IPS DF 4.7 (cell line): ENCODE data around the gene CPNE1.
A peak's percentile ranks its signal among the peaks of the same experiment; 100 is the strongest.
"Not testable (repeated sequence)": the region's sequence is repeated elsewhere in the genome, so short reads cannot be mapped to it uniquely, and the experiment has no call there.

ENCODE experiments used
- DNase-seq: peaks from one replicate; pipeline ENCODE4 v3.0.0-alpha.2; 2013; ENCODE audit warnings: low spot score; ENCODE audit errors: extremely low read depth

The CPNE1 gene

DNA sequence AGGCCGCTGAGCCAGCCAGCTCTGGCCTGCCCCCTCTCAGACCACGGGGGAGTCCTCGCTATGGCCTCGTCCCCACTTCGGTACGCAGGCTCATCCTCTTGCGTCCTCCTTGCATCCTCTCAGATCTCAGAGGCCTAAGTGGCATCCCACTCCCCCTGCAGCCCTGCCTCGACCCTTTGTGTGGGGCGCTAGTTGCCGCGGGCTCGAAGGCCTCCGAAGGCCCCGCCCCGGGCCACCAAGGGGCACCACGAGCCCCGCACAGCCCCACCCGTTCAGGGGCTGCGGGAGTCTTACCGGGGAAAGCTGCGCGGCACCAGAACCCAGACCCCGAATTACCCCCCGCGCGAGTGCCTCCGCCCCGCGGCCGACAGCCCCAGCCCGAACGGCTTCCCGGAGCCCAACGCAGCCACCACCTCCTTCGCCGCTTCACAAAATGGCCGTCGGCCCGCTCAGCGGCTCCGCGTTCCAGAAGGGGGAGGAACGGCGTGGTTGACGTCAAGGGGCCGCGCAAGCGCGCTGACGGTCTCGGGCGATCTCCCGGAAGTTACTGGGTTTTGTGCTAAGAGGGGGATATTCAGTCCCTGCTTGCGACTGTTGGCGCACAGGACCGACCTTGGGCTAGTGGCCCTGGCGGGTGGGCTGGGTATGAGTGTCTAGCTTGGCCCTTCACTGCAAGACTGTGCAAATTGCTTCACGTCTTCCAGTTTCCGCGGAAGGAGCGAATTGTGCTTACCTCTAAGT lies at the start of gene CPNE1, which contains the start of gene RBM12:
CPNE1 (minus strand) TSS at position 435 of the 741 bp plus-strand sequence. CDS start 31,977 bp downstream, outside the sequence.
RBM12 (minus strand) TSS at position 435 of the 741 bp plus-strand sequence. CDS start 9,578 bp downstream, outside the sequence.
- DNase-seq, result peak; percentile 86

DNA sequence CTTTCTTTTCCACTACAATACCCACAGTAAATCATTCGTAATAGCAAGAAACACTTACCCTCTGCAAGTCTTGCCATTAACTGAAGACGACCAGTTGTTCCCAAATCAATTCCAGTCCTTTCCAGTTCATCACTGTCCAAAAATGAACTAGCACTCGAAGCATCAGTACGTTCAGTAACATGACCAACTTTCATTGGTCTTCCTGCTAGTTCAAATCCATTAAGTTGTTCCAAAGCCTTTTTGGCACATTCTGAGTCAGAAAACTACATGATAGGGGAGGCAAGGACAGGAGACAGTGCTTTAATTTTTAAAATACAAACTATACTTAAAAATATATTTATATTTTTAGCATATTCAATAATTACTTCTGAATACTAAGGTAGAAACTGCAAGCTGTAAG lies 49.4 kb upstream of the CPNE1 start:
- DNase-seq, result no peak

DNA sequence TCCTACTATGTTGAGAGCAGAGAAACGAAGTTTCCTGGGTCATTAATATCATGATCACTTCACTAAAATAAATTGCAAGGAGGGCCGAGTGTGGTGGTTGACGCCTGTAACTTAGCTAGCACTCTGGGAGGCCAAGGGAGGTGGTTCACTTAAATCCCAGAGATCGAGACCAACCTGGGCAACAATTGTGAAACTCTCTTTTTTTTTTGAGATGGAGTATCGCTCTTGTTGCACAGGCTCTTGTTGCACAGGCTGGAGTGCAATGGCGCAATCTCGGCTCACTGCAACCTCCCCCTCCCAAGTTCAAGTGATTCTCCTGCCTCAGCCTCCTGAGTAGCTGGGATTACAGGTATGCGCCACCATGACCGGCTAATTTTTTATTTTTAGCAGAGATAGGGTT lies 48.4 kb upstream of the CPNE1 start:
- not testable (repeated sequence) for DNase-seq

DNA sequence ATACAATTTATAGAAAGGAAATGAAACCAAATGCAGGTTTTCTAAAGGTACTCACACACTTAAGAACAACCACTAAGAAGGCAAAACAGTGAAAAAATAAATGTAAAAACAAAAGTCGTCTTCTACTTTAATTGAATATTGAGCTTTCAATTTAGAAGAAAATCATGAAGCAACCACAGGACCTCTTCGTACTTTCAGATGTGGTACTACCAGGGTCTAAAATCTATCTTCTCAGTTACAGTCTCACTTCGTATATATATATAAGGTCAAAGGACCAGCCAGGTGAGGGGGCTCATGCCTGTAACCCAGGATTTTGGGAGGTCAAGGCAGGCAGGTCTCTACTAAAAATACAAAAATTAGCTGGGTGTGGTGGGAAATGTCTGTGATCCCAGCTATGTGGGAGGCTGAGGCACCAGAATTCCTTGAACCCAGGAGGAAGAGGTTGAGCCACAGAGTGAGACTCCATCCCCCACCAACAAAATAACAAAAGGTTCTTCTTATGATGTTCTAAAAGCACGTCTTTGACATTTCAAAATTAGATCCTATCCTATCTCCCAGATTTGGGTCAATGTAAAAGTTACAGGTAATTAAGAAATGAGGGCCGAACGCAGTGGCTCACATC lies 47.0 kb upstream of the CPNE1 start:
- no peak for DNase-seq

DNA sequence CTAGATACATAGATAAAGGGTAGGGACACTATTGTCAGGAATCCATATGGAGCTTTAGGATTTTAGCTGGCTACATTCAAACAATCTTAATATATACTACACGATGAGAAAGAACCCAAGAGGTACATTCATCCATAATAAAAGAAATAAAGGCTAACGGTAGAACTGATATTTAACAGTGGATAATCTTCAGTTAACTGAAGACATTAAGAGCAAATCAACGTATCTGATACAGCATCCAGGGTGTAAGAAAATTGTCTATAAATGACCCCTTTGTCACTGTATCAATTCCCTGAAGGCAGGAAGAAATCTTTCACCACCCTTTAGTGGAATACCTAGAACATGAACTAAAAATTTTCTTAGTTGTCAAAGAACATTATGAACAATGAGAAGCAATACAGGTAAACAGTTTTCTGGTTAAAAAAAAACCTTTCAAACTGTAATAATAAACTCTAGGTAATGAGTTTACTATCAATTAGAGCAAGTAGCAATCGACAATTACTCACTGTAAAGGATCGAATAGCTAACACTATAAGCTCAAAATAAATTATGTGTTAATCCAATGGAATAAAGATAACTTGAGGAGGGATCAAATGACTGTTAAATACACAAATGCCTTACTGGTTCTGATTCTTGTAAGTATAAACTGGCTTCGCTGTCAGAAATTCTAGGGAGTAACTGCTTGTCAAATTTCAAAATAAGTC lies 46.3 kb upstream of the CPNE1 start:
- no peak for DNase-seq

DNA sequence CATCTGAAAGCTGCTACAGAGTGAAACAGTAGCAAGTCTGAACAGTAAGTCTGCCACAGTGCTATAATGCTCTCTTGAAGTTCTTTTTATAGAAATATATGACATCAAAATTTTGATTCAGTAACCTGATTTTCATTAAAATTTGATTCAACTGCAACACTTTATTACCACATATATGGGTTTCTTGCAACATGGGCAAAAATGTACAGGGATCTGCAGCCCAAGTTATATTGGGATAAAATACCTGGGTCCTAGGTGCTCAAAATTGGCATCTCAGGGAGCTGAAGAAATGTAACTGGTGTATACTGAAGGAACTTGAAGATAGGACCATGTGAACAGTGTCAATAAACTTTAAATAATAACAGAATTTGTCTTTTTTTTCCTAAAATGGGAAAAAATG lies 45.3 kb upstream of the CPNE1 start:
- no peak for DNase-seq

DNA sequence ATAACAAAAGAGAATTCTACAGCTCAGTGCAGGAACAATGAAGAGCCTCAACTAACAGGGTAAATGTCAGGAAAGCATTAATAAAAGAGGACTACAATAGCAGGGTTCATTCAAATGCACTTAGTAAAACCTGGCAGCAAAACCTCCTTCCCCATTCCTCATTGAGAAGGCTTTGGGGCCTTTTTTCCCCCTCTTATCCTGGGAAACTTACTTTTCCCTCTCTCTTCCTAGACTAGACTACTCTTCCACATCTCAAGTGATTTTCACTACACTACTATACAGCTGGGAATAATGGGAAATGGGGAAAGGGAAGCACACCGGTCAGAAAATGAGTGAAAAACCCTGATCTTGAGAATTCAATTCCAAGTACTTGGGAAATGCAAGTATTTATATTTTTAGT lies 44.6 kb upstream of the CPNE1 start:
- no peak for DNase-seq

DNA sequence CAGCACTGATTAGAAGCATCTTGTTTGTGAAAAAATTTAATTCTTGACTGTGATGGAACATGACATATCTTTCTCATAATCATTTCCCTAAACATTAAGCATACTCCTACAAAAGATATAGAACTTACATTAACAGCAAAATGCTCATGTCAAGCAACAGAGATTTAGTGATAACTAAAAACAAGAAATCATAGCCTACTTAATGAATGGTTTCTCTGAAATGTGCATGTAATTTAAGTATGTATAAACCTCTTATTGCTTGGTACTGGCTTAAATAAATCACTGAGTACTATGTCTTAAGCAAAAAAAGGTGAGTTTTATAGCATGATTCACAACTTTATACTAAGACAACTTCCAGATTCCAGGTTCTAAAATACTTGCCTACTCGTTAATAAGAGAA lies 43.8 kb upstream of the CPNE1 start:
- no peak for DNase-seq

DNA sequence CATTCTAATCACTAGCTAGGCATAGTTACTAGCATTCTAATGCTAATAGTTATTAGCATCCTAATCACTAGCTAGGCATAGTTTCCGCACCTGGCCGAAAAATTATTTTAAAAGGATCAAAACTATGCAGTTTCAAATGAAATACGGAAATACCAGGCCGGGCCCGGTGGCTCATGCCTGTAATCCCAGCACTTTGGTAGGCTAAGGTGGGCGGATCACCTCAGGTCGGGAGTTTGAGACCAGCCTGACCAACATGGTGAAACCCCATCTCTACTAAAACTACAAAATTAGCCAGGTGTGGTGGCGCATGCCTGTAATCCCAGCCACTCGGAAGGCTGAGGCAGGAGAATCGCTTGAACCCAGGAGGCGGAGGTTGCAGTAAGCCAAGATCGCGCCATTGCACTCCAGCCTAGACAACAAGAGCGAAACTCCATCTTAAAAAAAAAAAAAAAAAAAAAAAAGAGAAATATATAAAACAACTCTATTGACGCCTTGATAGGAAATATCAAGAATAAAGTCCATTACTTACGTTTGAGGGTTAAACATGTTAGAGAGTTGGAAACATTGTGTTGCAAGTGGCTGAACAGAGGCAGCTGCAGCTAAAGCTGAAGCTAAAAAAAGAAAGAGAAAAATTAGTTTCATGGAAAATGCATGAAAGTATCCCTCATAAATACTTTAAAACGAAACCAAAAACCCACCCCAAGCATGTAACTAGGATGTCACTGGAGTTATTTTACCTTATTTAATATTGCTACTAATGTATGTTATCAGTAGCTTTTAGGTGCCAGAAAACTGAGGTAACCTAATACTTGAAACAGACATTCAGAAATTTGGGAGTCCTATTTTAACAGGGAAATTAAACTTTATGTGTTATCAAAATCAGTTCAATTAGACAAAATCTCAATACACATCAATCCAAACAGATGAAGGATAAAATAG lies 42.2 kb upstream of the CPNE1 start:
- not testable (repeated sequence) for DNase-seq

DNA sequence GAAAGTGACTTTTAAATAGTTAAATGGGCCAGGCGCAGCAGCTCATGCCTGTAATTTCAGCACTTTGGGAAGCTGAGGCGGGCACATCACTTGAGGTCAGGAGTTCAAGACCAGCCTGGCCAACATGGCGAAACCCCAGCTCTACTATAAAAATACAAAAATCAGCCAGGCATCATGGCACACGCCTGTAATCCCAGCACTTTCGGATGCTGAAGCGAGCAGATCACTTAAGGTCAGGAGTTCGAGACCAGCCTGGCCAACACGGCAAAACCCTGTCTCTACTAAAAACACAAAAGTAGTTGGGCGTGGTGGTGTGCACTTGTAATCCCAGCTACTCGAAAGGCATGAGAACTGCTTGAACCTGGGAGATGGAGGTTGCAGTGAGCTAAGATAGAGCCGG lies 41.2 kb upstream of the CPNE1 start:
- not testable (repeated sequence) for DNase-seq

DNA sequence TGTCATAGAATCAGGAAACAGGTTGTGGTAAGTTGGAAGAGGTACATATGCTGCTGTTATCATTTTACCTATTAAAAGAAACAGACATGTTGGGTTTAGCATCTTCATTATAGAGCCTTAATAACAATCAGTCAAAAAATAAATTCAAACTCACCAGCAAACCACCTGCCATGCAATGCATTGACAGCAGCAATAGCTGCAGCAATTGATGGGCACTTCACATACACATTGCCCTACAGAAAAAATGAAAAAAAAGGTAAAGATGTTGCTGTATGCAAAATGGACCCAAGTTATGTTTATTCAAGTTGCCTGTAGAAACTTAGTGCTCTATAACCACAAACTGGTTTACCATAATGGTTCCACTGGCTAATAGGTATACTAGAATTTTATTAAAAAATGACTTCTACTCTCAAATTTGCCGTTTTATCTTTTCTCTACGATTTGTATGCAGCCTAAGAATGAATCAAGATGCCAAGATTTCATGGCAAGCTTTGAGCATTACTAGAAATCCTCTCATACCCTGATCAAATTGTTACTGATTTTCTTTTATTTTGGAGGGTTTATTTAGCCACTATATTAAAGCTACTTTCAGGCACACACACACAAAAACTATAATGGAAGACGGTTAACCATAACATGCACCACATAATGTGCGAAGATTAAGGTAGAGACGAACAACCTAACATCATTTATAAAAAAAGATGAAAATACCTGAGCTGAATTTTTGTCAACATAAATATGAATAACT lies 40.0 kb upstream of the CPNE1 start:
- no peak for DNase-seq

DNA sequence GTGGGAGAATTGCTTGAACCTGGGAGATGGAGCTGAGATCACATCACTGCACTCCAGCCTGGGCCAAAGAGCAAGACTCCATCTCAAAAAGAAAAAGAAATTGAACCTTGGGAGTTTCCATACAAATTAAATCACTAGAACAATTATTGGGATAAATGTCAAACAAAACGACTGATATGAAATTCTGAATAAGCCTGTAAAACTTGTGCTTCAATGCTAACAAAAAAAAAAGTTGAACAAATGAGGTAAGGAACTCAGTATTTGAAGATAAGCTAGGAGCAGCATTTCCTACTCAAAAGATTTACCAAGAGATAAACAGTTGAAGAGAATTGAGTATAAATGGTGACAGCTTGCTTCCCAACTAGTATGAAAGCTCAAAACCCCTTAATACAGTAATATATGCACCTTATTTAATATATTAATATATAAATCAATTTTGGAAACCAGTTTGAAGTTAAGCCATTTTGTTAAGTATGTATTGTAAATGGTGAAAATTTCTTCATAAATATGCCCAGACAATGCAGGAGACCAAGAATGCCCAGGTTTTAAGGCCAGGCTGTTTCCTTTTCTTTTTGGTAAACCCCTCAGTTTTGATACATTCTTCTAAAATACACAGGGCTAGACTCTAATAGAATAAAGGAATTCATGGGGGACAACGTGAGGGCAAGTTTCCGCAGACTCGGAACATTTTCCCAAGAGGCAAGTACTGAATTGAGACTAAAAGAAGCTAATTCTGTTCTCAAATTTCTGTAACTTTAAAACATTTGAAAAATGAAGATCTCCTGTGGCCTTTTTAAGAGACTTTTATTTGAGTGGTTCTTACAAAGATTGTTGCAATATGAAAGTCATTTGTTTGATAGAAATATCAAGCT lies 38.4 kb upstream of the CPNE1 start:
- DNase-seq, result no peak

DNA sequence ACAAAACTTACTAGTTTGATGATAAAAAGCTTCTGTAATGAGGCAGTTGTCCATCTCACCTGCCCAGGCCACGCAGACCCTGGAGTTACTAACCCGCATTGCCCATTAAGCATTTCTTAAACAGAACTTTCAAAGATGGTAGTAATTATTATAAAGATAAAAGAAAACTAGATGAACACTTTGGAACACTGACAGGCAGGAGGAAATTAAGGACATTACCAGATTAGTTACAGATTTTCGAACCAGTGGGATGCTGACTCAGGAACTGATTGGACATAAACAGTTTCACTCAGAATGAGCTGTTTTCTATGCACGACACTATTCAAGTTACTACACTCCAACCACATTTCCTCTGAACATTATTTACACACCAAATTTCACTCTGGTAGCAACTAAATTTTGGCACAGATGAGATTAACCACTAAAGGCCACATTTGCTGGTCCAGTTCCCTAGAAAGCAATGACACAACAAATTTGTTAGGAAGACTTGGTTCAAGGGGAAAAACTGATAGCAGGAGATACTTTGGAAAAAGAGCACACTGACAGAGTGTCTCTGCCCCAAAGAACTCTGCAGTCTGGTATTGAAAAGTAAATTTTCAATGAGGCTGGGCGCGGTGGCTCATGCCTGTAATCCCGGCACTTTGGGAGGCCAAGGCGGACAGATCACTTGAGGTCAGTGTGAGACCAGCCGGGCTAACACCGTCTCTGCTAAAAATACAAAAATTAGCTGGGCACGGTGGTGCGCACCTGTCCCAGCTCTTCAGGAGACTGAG lies 37.5 kb upstream of the CPNE1 start:
- no peak for DNase-seq

DNA sequence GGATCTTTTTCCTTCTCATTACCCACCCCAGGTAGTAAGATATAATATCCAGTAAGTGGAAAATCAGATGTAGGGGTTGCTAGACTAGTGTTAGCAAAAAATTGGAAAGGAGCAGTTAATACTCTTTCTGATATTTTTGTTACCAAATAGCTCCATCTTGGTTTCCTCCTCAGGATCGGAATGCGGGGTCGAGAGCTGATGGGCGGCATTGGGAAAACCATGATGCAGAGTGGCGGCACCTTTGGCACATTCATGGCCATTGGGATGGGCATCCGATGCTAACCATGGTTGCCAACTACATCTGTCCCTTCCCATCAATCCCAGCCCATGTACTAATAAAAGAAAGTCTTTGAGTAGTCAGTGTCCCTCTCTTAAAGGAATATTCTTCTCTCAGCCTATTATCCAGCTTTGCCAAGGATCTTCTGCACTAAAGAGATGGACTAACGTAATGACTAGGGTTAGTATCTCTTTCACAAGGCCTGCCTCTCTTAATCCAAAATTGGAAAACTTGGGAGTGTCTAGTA lies 36.0 kb upstream of the CPNE1 start:
- no peak for DNase-seq

DNA sequence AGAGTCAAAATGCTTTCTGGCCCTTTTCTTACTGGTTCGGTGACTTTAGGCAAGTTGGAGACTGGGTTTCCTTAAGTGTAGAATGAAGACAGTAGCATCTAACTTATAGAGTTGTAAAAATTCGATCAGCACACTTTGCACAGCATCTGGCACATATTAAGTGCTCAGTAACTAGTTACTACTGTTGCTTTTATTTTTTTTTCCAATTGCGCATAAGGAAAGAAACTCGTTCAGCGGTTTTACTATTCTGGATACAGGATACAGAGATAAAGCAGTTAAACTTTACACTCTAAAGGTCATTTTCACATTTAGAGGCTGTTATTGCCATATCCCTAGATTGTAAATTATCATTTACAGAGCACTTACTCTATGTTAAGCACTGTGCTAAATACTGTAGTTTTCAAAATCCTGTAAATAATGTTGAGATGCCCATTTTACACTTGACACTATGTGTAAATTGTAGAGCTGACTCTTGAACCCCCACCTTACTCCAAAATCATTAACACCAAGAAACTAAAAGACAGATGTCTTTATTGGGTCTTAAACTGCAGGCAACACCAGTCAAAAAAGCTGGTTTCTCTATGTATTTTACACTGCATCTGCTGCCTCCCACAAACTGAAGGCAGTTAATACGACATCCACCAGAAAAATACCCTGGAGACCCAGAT lies 35.4 kb upstream of the CPNE1 start:
- DNase-seq, result no peak

DNA sequence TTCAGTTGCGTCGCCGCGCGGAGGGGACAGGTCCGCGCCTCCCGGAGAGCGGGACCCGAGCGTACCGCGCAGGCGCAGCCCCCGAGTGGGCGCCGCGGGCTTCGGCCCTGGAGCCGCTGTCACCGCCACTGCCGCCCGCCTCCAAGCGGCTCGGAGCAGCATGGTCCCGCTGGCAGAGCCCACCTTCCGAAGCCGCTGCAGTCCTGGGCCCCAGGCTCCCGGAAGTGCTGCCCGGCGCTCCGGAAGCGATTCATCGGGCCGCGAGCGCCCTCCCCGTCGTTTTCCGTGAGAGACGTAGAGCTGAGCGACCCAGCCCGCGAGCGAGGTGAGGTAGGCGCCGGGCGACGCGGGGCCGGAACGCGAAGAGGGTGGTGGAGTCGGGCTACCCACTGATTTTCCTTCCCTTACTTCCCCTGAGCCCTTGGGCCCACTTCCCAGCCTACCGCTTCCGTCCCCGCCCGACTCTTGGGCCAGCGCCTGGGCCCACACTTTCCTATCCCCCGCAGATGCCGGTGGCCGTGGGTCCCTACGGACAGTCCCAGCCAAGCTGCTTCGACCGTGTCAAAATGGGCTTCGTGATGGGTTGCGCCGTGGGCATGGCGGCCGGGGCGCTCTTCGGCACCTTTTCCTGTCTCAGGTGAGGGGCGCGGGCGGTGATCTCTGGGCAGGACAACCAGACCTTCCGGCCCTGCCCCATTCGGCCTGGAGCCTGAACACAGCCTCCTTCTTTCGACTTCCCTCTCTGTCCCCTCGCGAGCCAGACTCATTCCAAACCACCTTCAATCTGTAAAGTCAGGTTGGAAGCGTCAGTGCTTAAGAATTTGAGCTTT lies 34.6 kb upstream of the CPNE1 start, which contains the start of the genes NFS1 and ROMO1:
NFS1 (minus strand) TSS at position 226 of the 830 bp plus-strand sequence; CDS start at position 162, 64 bp downstream.
ROMO1 (plus strand) TSS at position 279 of the 830 bp plus-strand sequence; CDS start at position 507, 228 bp downstream.
- peak; percentile 41 for DNase-seq
